HFF-Myc (cell line): ENCODE measurements around the gene PPIE.

Experiments used
- DNase-seq: peaks from one replicate; pipeline ENCODE4 v3.0.0-alpha.2; 2011; ENCODE audit warnings: low read depth; ENCODE audit errors: extremely low read depth
- H3K4me3 ChIP-seq: replicated peaks from 2 replicates; pipeline ENCODE4 v1.5.1; 2011; ENCODE audit warnings: low read depth, mild to moderate bottlenecking, control low read depth, low read length
- TF ChIP-seq, protein P1 (sequence below): IDR thresholded peaks from 2 replicates; pipeline ENCODE4 v1.5.1; 2012; ENCODE audit warnings: mild to moderate bottlenecking, low read depth, low read length, control low read depth; ENCODE audit errors: missing control alignments

The PPIE gene

DNA sequence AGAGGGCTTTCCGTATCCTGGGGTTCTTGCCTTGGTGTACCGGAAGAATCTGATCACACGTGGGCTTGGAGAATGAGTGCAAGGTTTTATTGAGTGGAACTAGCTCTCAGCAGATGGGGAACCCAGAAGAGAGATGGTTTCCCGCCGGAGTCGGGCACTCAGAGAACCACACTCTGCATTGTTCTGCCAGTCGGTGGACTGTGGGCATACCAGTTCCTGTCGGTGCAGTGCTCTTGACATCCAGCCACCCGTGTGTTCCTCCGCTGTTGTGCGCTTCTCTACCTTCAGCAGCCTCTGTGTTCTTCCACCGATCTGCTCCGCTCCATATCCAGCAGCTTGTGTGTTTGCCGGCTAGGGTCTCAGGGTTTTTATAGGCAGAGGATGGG lies 10.8 kb upstream of the PPIE start:
- DNase-seq, result no peak
- no peak overlapping the region for H3K4me3 ChIP-seq
- TF ChIP-seq, protein P1, sequence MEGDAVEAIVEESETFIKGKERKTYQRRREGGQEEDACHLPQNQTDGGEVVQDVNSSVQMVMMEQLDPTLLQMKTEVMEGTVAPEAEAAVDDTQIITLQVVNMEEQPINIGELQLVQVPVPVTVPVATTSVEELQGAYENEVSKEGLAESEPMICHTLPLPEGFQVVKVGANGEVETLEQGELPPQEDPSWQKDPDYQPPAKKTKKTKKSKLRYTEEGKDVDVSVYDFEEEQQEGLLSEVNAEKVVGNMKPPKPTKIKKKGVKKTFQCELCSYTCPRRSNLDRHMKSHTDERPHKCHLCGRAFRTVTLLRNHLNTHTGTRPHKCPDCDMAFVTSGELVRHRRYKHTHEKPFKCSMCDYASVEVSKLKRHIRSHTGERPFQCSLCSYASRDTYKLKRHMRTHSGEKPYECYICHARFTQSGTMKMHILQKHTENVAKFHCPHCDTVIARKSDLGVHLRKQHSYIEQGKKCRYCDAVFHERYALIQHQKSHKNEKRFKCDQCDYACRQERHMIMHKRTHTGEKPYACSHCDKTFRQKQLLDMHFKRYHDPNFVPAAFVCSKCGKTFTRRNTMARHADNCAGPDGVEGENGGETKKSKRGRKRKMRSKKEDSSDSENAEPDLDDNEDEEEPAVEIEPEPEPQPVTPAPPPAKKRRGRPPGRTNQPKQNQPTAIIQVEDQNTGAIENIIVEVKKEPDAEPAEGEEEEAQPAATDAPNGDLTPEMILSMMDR, result no peak

DNA sequence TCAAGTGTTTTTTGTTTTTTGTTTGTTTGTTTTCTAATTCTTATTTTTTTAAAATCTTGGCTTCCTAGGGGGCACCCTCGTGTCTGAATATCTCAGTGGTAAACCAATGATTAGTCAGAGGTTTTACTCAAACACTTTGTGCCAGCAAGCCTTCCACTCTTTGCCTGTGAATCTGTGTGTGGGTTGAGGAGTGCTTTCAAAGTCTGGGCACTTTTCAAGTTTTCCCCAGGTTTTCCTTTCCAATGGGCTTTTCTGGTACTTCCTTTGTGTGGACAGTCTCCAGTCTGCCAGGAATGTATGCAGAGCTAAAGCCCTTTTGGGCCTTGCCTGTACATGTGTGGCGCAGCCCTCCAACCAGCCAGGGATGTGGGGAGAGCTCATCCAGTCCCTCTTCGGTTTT lies 9.7 kb upstream of the PPIE start:
- H3K4me3 ChIP-seq, result no peak overlapping the region
- TF ChIP-seq, protein P1, result no peak
- no peak for DNase-seq

DNA sequence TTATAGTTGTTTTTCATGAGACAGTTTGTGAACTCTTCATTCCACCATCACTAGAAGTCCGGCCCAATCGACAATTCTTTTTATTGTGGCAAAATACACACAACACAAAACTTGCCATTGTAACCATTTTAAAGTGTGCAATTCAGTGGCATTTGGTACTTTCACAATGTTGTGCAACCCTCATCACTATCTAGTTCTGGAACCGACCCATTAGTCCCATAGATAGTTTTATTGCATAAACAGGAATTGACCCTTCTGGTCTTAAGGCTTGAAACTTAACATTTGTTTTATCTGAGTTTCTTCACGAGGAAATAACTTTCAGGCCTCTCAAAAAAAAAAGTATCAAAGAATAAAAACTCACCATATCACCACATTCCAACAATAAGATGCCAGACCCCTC lies 8.8 kb upstream of the PPIE start:
- no peak for DNase-seq
- TF ChIP-seq, protein P1, result no peak
- no peak overlapping the region for H3K4me3 ChIP-seq

GRCh38 chr1:39732730-39733129 lies 6.0 kb upstream of the PPIE start:
- H3K4me3 ChIP-seq, result no peak overlapping the region
- TF ChIP-seq, protein P1, result no peak
- no peak for DNase-seq

- no peak for DNase-seq
- H3K4me3 ChIP-seq, result no peak overlapping the region
- TF ChIP-seq, protein P1, result no peak
These were observed 5.5 kb upstream of the PPIE start for GRCh38 chr1:39733161-39733560.

DNA sequence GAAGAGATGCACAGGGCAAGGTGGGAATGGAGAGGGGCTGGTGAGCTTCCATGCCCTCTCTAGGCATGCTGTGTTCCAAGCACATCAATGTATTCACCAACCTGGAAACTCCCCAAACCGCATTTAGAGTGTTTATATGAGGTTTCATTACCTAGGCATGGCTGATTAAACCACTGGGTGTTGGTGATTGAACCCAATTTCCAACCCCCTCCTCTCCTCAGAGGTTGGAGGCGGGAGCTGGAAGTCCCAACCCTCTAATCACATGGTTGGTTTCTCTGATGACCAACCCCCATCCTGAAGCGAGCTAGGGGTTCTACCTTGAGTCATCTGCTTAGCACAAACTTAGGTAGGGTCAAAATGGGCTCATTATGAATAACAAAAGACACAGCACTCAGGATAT lies 3.0 kb upstream of the PPIE start:
- H3K4me3 ChIP-seq, result no peak overlapping the region
- TF ChIP-seq, protein P1, result no peak
- no peak for DNase-seq

DNA sequence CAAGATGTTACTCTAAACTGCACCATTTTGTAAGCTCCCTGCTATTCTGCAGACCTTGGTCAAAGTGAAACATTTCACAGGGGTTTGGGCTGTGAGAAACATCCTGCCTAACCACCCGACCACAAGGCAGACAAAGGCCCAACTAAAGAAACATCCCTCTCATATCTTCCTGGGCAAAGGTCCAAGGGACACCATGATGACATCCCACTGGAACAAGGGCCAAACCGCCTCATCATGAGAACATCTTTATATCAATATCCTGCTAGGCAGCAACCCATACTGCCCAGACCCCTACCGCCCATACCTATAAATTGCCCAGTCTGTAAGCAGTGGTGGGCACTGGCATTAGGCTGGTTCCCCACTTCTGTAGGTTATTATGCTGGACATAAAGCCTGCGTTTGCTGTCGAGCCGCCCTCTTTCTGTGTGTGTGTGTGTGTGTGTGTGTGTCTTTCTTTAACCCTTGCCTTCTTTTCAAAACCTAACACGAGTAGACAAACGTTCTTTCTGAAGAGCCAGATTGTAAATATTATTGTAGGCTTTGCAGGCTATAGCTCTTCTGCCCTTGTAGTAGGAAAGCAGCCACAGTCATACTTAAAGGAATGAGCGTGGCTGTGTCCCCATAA lies 1.0 kb upstream of the PPIE start:
- no peak overlapping the region for H3K4me3 ChIP-seq
- TF ChIP-seq, protein P1, result no peak
- no peak for DNase-seq
